ENCODE measurements around the gene LPCAT2.
"Not testable (repeated sequence)": the region's sequence is repeated elsewhere in the genome, so short reads cannot be mapped to it uniquely, and the experiment has no call there.

The LPCAT2 gene

DNA sequence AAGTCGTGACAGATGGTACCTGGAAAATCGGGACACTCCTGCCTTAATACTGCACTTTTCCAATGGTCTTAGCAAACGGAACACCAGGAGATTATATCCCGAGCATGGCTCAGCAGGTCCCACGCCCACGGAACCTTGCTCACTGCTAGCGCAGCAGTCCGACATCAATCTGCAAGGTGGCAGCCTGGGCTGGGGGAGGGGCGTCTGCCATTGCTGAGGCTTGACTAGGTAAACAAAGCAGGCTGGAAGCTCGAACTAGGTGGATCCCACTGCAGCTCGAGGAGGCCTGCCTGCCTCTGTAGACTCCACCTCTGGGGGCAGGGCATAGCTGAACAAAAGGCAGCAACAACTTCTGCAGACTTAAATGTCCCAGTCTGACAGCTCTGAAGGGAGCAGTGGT lies 106.8 kb downstream of the LPCAT2 start:
- DNase-seq, result not testable (repeated sequence)

DNA sequence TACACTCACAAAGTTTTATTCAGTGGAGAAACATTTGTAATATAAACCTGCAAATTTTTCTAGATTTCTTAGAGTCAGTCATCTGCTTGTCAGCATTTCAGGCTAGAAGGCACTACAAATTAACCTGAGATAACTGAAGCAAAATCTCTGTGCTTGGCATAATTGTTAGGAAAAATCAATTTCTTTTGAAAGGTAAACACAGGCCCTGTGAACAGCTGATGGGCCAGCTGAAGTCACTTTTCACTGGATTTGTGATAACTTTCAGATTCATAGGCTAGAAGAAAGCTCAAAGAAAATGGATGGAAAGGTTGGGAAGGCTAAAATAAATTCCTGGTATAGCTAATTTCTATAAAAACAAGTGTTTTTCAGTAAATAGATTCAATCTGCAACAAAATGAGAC lies 112.9 kb downstream of the LPCAT2 start:
- no peak for DNase-seq

- DNase-seq, result no peak
Measured at GRCh38 chr16:55622272-55622671, 113.4 kb downstream of the LPCAT2 start.

- no peak for DNase-seq
Measured at GRCh38 chr16:55622930-55623561, 114.2 kb downstream of the LPCAT2 start.

DNA sequence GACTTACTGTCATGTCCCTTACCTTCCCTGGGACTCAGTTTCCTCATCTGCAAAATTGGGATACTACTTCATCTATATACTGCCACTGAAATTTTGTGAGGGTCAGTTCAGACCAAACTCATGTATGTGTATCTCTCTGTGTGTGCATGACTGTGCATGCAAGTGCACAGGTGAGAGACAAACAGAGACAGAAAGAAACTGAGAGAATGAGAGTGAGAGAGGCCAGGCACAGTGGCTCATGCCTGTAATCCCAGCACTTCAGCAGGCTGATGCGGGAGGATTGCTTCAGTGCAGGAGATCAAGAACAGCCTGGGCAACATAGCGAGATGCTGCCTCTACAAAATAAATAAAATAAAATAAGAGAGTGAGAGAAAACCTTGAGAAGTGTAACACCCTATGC lies 114.8 kb downstream of the LPCAT2 start:
- DNase-seq, result no peak

DNA sequence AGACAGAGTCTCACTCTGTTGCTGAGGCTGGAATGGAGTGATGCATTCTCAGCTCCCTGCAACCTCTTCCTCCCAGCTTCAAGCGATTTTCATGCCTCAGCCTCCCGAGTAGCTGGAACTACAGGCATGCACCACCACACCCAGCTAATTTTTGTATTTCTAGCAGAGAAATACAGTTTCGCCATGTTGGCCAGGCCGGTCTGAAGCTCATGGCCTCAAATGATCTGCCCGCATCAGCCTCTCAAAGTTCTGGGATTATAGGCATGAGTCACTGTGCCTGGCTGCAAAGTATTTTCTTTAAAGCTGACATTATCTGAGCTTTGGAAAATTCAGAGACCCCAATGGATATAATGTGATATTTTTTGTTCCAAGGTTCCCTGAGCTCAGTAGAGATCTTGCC lies 115.8 kb downstream of the LPCAT2 start:
- DNase-seq, result no peak

GRCh38 chr16:55625843-55626242 lies 117.0 kb downstream of the LPCAT2 start:
- no peak for DNase-seq

- DNase-seq, result no peak
Measured at GRCh38 chr16:55628306-55628968, 119.6 kb downstream of the LPCAT2 start.

DNA sequence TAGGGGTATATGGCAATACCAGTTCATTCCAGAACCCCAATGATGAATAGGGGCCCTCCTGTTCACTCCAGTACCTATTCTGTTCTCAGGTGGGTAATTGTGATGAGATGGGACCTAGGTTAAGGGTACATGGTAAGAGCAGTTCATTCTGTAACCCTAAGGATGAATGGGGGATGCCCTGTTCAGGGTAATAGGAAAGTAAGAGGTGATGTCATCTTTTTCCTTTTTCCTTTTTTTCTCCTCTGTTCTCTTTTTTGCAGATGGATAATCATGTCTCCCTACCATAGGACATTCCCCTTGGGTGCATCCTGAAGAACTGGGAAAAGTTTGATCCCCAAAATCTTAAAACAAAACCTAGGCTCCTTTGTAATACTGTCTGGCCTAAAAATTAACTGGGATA lies 121.9 kb downstream of the LPCAT2 start:
- no peak for DNase-seq

DNA sequence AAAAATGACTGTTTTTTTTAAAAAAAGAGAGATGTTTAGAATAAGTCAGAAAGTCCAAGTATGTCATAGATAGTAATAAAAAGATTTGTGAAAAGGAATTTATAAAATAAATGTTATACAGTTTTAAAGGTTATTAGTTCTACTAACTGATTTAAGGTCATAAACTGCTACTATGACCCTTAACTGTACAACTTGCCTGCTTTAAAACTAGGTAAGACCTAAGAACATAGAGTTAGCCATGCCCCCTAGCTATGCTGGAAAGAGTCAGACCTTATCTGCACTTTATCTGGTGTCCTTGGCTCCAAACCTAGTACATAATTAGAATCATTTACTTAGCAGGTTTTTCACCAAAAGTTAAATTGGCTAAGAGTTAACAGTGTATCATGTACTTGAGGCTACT lies 123.4 kb downstream of the LPCAT2 start:
- no peak for DNase-seq

DNA sequence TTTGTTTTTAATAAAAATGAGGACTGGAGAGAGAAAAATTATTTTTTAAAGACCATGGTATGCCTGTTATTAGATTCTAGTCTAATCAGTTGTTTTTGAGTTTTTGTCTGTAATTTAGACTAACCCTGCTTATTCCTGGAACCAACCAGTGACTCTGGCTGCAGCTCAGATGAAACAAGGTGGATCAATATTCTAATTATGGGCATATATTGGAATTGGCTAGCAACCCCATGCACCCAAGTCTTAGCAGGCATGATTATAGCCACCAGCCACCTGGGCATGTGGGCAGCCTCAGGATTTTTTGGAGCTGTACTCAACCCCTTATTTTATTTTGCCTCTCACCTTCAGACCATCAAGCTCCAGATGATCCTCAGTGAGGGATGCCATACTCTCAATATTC lies 125.3 kb downstream of the LPCAT2 start:
- DNase-seq, result no peak

All from right forelimb (tissue), 1 donor.